Sigmoid colon (tissue), 4 donors: ENCODE data around the gene SND1.

Source experiments
- CTCF ChIP-seq, 4 experiments: fragments of 450-650 bp in 3 of 4; fragments of 200-600 bp in 1 of 4; IDR thresholded peaks; one replicate each; pipeline ENCODE4 v1.5.1; 2016 to 2019; ENCODE audit warnings: antibody characterized with exemption in 4 of 4, mild to moderate bottlenecking in 3 of 4, moderate library complexity in 2 of 4
- POLR2A ChIP-seq, 2 donors: fragments of 450-650 bp; IDR thresholded peaks; one replicate each; pipeline ENCODE4 v1.6.1; 2016; ENCODE audit warnings: antibody characterized with exemption in 2 of 2, mild to moderate bottlenecking in 2 of 2, moderate library complexity in 2 of 2
- POLR2AphosphoS5 ChIP-seq, 4 donors: sonication (generic); formaldehyde crosslinking; IDR thresholded peaks; one replicate each; pipeline ENCODE4 v1.6.1; 2017; ENCODE audit warnings: antibody characterized with exemption in 4 of 4

GRCh38 chr7:128108641-128109423, 456.8 kb downstream of the SND1 start:
- TF ChIP-seq CTCF (IDR thresholded peaks at IDR 0.05), result no peak
- TF ChIP-seq POLR2A (IDR thresholded peaks at IDR 0.05), result no peak
- no peak for TF ChIP-seq POLR2AphosphoS5 (IDR thresholded peaks at IDR 0.05)
